Keratinocyte (primary cell): ENCODE results near the gene LILRB5. TPM values are rescaled to one million over a fixed set of nuclear protein-coding genes. Genes with fewer than 3 reads are reported as not detected.
"Not testable (repeated sequence)": the region's sequence is repeated elsewhere in the genome, so short reads cannot be mapped to it uniquely, and the experiment has no call there.

Experiments
- DNase-seq: peaks from one replicate; pipeline ENCODE4 v3.0.0-alpha.2; 2011; ENCODE audit warnings: low read depth, missing footprints, low spot score
- FAIRE-seq: peaks from 2 replicates; lab custom pipeline; 2011; peaks lifted over from hg19 to GRCh38; lab: Jason Lieb, UNC
- H2AFZ ChIP-seq: 2 replicates; pipeline ENCODE4 v1.6.0; 2012; ENCODE audit warnings: low read length, control low read depth, inconsistent platforms; ENCODE audit not compliant: control insufficient read depth
- H3K27ac ChIP-seq: 2 replicates; pipeline ENCODE4 v1.5.1; 2011; ENCODE audit warnings: low read length; ENCODE audit not compliant: control insufficient read depth, insufficient read depth
- H3K27me3 ChIP-seq: 3 replicates; pipeline ENCODE4 v1.6.0; 2011; ENCODE audit warnings: low read length; ENCODE audit not compliant: control insufficient read depth, insufficient read depth; ENCODE audit errors: extremely low read depth
- H3K36me3 ChIP-seq, 2 experiments: 2 replicates in 1 of 2; 3 replicates in 1 of 2; pipeline ENCODE4 v1.5.1; 2011; ENCODE audit warnings: low read length in 2 of 2, mild to moderate bottlenecking in 1 of 2; ENCODE audit not compliant: control insufficient read depth in 2 of 2, insufficient read depth in 2 of 2; ENCODE audit errors: extremely low read depth in 1 of 2
- H3K4me1 ChIP-seq: 3 replicates; pipeline ENCODE4 v1.5.1; 2011; ENCODE audit warnings: low read length; ENCODE audit not compliant: control insufficient read depth, insufficient read depth; ENCODE audit errors: extremely low read depth
- H3K4me2 ChIP-seq: 3 replicates; pipeline ENCODE4 v1.6.0; 2011; ENCODE audit warnings: low read depth, low read length; ENCODE audit not compliant: control insufficient read depth, insufficient read depth; ENCODE audit errors: extremely low read depth
- H3K4me3 ChIP-seq, 3 experiments: fragments of 200-600 bp in 1 of 3; sonication (generic) in 1 of 3; 2 replicates in 2 of 3; 3 replicates in 1 of 3; pipeline ENCODE4 v1.5.1; 2011 to 2016; ENCODE audit warnings: low read length in 3 of 3, mild to moderate bottlenecking in 3 of 3, control low read depth in 2 of 3, inconsistent platforms in 1 of 3, low read depth in 1 of 3, mixed read lengths in 1 of 3, mixed run types in 1 of 3, moderate library complexity in 1 of 3; ENCODE audit not compliant: control insufficient read depth in 2 of 3, insufficient read depth in 2 of 3; ENCODE audit errors: extremely low read depth in 1 of 3
- H3K79me2 ChIP-seq: 2 replicates; pipeline ENCODE4 v1.6.0; 2012; ENCODE audit warnings: low read length; ENCODE audit not compliant: control insufficient read depth, insufficient read depth
- H3K9ac ChIP-seq: 3 replicates; pipeline ENCODE4 v1.6.0; 2011; ENCODE audit warnings: low read length; ENCODE audit not compliant: control insufficient read depth, insufficient read depth; ENCODE audit errors: extremely low read depth
- H3K9me1 ChIP-seq: 3 replicates; pipeline ENCODE4 v1.6.0; 2011; ENCODE audit warnings: low read length; ENCODE audit not compliant: control insufficient read depth, insufficient read depth; ENCODE audit errors: extremely low read depth
- H3K9me3 ChIP-seq: 2 replicates; pipeline ENCODE4 v1.5.1; 2012; ENCODE audit warnings: low read depth, low read length; ENCODE audit not compliant: control insufficient read depth
- H4K20me1 ChIP-seq: 3 replicates; pipeline ENCODE4 v1.6.0; 2011; ENCODE audit warnings: low read length; ENCODE audit not compliant: control insufficient read depth, insufficient read depth; ENCODE audit errors: extremely low read depth
- EZH2 ChIP-seq: IDR thresholded peaks from one replicate; pipeline ENCODE4 v1.6.1; 2012; ENCODE audit warnings: inconsistent platforms, mild to moderate bottlenecking, low read length, moderate library complexity
- dilution Hi-C: fragments of 300-500 bp; cut with MboI; formaldehyde crosslinking; loops from one replicate; pipeline ENCODE4 v1.7.0; 2020; ENCODE audit warnings: low sequenced_read_pairs; ENCODE audit not compliant: extremely low pct_ligation_motif_present
- polyA plus RNA-seq, 5 experiments: library from polyadenylated mRNA; depleted of rRNA in 3 of 5; stranded (reverse) in 3 of 5; stranded (forward) in 1 of 5; unstranded in 1 of 5; fragments of >200 nt; gene quantifications; 1 replicate in 1 of 5; 2 replicates in 3 of 5; 3 replicates in 1 of 5; pipeline versions ENCODE4 v1.2.1 to v1.2.3, GENCODE V29; 2011 to 2012; ENCODE audit warnings: missing spikeins in 2 of 5, low read depth in 1 of 5, low replicate concordance in 1 of 5
- TF ChIP-seq, protein P1 (sequence below), 3 experiments: IDR thresholded peaks in 1 of 3; conservative IDR thresholded peaks in 1 of 3; optimal IDR thresholded peaks in 1 of 3; 2 replicates in 2 of 3; 3 replicates in 1 of 3; pipeline versions ENCODE3 to v1.5.1; 2011; ENCODE audit warnings: low read length in 3 of 3, mild to moderate bottlenecking in 3 of 3, moderate library complexity in 2 of 3, control low read depth in 1 of 3, inconsistent platforms in 1 of 3; ENCODE audit not compliant: insufficient read depth in 2 of 3; ENCODE audit errors: extremely low read depth in 1 of 3

Gene LILRB5
- polyA plus RNA-seq, 1 donor (not counting 4 experiments of a cell fraction or from before 2014, with no cell fraction given): not detected

- no peaks in the 10 kb centered on the region for H3K9me1 ChIP-seq
- no peaks in the 10 kb centered on the region for H4K20me1 ChIP-seq
- dilution Hi-C loops: no loop called here
- FAIRE-seq (no peak), DNase-seq (no peak)
- no peak overlapping the region for H3K9ac ChIP-seq
- H3K27me3 ChIP-seq: no peaks in the 10 kb centered on the region
- H3K4me1 ChIP-seq: no peaks in the 10 kb centered on the region
- no peaks in the 10 kb centered on the region for H3K9me3 ChIP-seq
- no peak overlapping the region for H3K4me2 ChIP-seq
- TF ChIP-seq, protein P1, sequence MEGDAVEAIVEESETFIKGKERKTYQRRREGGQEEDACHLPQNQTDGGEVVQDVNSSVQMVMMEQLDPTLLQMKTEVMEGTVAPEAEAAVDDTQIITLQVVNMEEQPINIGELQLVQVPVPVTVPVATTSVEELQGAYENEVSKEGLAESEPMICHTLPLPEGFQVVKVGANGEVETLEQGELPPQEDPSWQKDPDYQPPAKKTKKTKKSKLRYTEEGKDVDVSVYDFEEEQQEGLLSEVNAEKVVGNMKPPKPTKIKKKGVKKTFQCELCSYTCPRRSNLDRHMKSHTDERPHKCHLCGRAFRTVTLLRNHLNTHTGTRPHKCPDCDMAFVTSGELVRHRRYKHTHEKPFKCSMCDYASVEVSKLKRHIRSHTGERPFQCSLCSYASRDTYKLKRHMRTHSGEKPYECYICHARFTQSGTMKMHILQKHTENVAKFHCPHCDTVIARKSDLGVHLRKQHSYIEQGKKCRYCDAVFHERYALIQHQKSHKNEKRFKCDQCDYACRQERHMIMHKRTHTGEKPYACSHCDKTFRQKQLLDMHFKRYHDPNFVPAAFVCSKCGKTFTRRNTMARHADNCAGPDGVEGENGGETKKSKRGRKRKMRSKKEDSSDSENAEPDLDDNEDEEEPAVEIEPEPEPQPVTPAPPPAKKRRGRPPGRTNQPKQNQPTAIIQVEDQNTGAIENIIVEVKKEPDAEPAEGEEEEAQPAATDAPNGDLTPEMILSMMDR (optimal IDR thresholded peaks at IDR 0.05 in 1 of 3, IDR thresholded peaks at IDR 0.05 in 1 of 3, conservative IDR thresholded peaks at IDR 0.05 in 1 of 3; ENCODE audit: extremely low read depth in 1 of 3, insufficient read depth in 2 of 3, low read length in 3 of 3): no peak
- TF ChIP-seq EZH2: no peak
- no peaks in the 10 kb centered on the region for H3K36me3 ChIP-seq
- H3K27ac ChIP-seq: no peak overlapping the region
- no peak overlapping the region for H2AFZ ChIP-seq
- H3K4me3 ChIP-seq: no peak overlapping the region
- no peaks in the 10 kb centered on the region for H3K79me2 ChIP-seq
Measured at GRCh38 chr19:54287456-54287855, 30.4 kb upstream of the LILRB5 start.

- H3K4me3 ChIP-seq, H2AFZ ChIP-seq, H3K4me2 ChIP-seq, H3K36me3 ChIP-seq, dilution Hi-C loops, H4K20me1 ChIP-seq, FAIRE-seq, H3K27me3 ChIP-seq, DNase-seq, H3K9me1 ChIP-seq, H3K4me1 ChIP-seq, H3K9me3 ChIP-seq, H3K9ac ChIP-seq, H3K79me2 ChIP-seq, H3K27ac ChIP-seq: not testable (repeated sequence)
Measured at GRCh38 chr19:54286283-54286682, 29.2 kb upstream of the LILRB5 start.

- H3K36me3 ChIP-seq, H3K4me3 ChIP-seq, H3K4me2 ChIP-seq, H3K4me1 ChIP-seq, dilution Hi-C loops, H3K9me1 ChIP-seq, H2AFZ ChIP-seq, H3K27ac ChIP-seq, H4K20me1 ChIP-seq, FAIRE-seq, H3K9ac ChIP-seq, H3K27me3 ChIP-seq, DNase-seq, H3K9me3 ChIP-seq, H3K79me2 ChIP-seq: not testable (repeated sequence)
Measured at GRCh38 chr19:54285427-54286056, 28.5 kb upstream of the LILRB5 start.
